Endothelial cell of umbilical vein (primary cell): ENCODE results near the gene KCNQ1OT1. TPM values are rescaled to one million over a fixed set of nuclear protein-coding genes. Genes with fewer than 3 reads are reported as not detected.

Experiments used
- BruUV-seq: library from RNA; stranded (reverse); fragments of 400-500 nt; replicated peaks from 2 replicates; lab custom pipeline; 2021; lab: Mats Ljungman, UMichigan
- CTCF ChIA-PET: fragments of 300-600, 350-600 bp; sonication (Branson Sonifier 250); formaldehyde crosslinking; loops from one replicate; lab custom pipeline; 2021; ENCODE audit warnings: antibody characterized with exemption, inconsistent platforms; lab: Charles Lee
- POLR2A ChIA-PET: fragments of 300-600, 350-600 bp; sonication (Branson Sonifier 250); formaldehyde crosslinking; loops from one replicate; lab custom pipeline; 2021; ENCODE audit warnings: antibody characterized with exemption, inconsistent platforms; lab: Charles Lee
- DNase-seq: peaks from one replicate; pipeline ENCODE4 v3.0.0-alpha.2; 2011; ENCODE audit warnings: low read depth, low spot score
- FAIRE-seq: peaks from 2 replicates; lab custom pipeline; 2011; peaks lifted over from hg19 to GRCh38; lab: Jason Lieb, UNC
- H2AFZ ChIP-seq: 2 replicates; pipeline ENCODE4 v1.6.0; 2012; ENCODE audit warnings: low read depth, low read length, control low read depth, inconsistent platforms
- H3K27ac ChIP-seq: 2 replicates; pipeline ENCODE4 v1.5.1; 2011; ENCODE audit warnings: low read depth, mild to moderate bottlenecking, control low read depth, low read length, moderate library complexity; ENCODE audit not compliant: insufficient read depth
- H3K27me3 ChIP-seq, 2 experiments: 2 replicates each; pipeline versions ENCODE4 v1.6.0 to v1.6.1; 2011; ENCODE audit warnings: low read length in 2 of 2, mixed read lengths in 1 of 2; ENCODE audit not compliant: control insufficient read depth in 2 of 2, insufficient read depth in 2 of 2
- H3K36me3 ChIP-seq, 2 experiments: 2 replicates in 1 of 2; 3 replicates in 1 of 2; pipeline ENCODE4 v1.5.1; 2011; ENCODE audit warnings: low read length in 2 of 2, mild to moderate bottlenecking in 1 of 2, moderate library complexity in 1 of 2; ENCODE audit not compliant: control insufficient read depth in 2 of 2, insufficient read depth in 2 of 2; ENCODE audit errors: extremely low read depth in 1 of 2
- H3K4me1 ChIP-seq: 3 replicates; pipeline ENCODE4 v1.5.1; 2011; ENCODE audit warnings: mild to moderate bottlenecking, low read length; ENCODE audit not compliant: control insufficient read depth, insufficient read depth; ENCODE audit errors: extremely low read depth
- H3K4me2 ChIP-seq: 2 replicates; pipeline ENCODE4 v1.6.1; 2011; ENCODE audit warnings: low read length, control low read depth, mixed read lengths; ENCODE audit not compliant: insufficient read depth
- H3K4me3 ChIP-seq, 3 experiments: fragments of 200-600 bp in 1 of 3; sonication (generic), shearing (Covaris generic) in 1 of 3; replicated peaks in 1 of 3; 2 replicates each; pipeline ENCODE4 v1.5.1; 2011 to 2016; ENCODE audit warnings: control low read depth in 3 of 3, low read length in 3 of 3, mild to moderate bottlenecking in 2 of 3, inconsistent platforms in 1 of 3, low read depth in 1 of 3, moderate library complexity in 1 of 3; ENCODE audit not compliant: insufficient read depth in 1 of 3
- H3K79me2 ChIP-seq: 2 replicates; pipeline ENCODE4 v1.6.0; 2012; ENCODE audit warnings: low read length, inconsistent platforms; ENCODE audit not compliant: control insufficient read depth, insufficient read depth
- H3K9ac ChIP-seq: replicated peaks from 2 replicates; pipeline ENCODE3; 2011; ENCODE audit warnings: low read length, control low read depth; ENCODE audit not compliant: insufficient read depth; ENCODE audit errors: extremely low read depth
- H3K9me1 ChIP-seq: replicated peaks from 3 replicates; pipeline ENCODE4 v1.6.0; 2011; ENCODE audit warnings: mild to moderate bottlenecking, low read length; ENCODE audit not compliant: control insufficient read depth, insufficient read depth; ENCODE audit errors: extremely low read depth
- H3K9me3 ChIP-seq: replicated peaks from 2 replicates; pipeline ENCODE4 v1.5.1; 2012; ENCODE audit warnings: low read length, inconsistent platforms; ENCODE audit not compliant: control insufficient read depth, insufficient read depth
- H4K20me1 ChIP-seq: replicated peaks from 2 replicates; pipeline ENCODE3; 2011; ENCODE audit warnings: mild to moderate bottlenecking, low read length; ENCODE audit not compliant: control insufficient read depth, insufficient read depth; ENCODE audit errors: extremely low read depth
- CTCF ChIP-seq, 2 donors: IDR thresholded peaks; 1 replicate in 1 of 2; 2 replicates in 1 of 2; pipeline ENCODE4 v1.5.1; 2011; ENCODE audit warnings: low read length in 2 of 2, mild to moderate bottlenecking in 2 of 2, moderate library complexity in 2 of 2, control low read depth in 1 of 2, inconsistent platforms in 1 of 2, low read depth in 1 of 2; ENCODE audit not compliant: insufficient read depth in 1 of 2; ENCODE audit errors: extremely low read depth in 1 of 2
- EZH2 ChIP-seq: IDR thresholded peaks from 2 replicates; pipeline ENCODE4 v1.6.1; 2012; ENCODE audit warnings: borderline replicate concordance, low read depth, mild to moderate bottlenecking, moderate library complexity, low read length, inconsistent platforms; ENCODE audit not compliant: severe bottlenecking
- FOS ChIP-seq: IDR thresholded peaks from 2 replicates; pipeline ENCODE4 v1.6.1; 2011; ENCODE audit warnings: mild to moderate bottlenecking, low read length, moderate library complexity, borderline replicate concordance; ENCODE audit not compliant: insufficient read depth
- GATA2 ChIP-seq: IDR thresholded peaks from 2 replicates; pipeline ENCODE4 v1.7.0; 2011; ENCODE audit warnings: low read depth, mild to moderate bottlenecking, moderate library complexity, mixed read lengths, low read length; ENCODE audit not compliant: insufficient read length, insufficient read depth
- JUN ChIP-seq: IDR thresholded peaks from 2 replicates; pipeline ENCODE4 v1.6.1; 2011; ENCODE audit warnings: borderline replicate concordance, low read depth; ENCODE audit not compliant: insufficient read length, insufficient read depth
- MYC ChIP-seq: IDR thresholded peaks from one replicate; pipeline ENCODE4 v1.6.1; 2011; ENCODE audit warnings: mild to moderate bottlenecking, low read depth, low read length
- POLR2A ChIP-seq: IDR thresholded peaks from 2 replicates; pipeline ENCODE4 v1.6.1; 2012; ENCODE audit warnings: low read depth, mild to moderate bottlenecking, control low read depth, low read length
- POLR2AphosphoS5 ChIP-seq: IDR thresholded peaks from 2 replicates; pipeline ENCODE4 v1.6.1; 2012; ENCODE audit warnings: low read depth, mild to moderate bottlenecking, control low read depth, low read length, moderate library complexity; ENCODE audit not compliant: insufficient read depth
- dilution Hi-C: fragments of 300-500 bp; cut with MboI; formaldehyde crosslinking; loops from one replicate; pipeline ENCODE4 v1.15.0; 2019; ENCODE audit warnings: low sequenced_read_pairs; ENCODE audit not compliant: extremely low pct_ligation_motif_present
- intact Hi-C: fragments of 100-400 bp; cut with micrococcal nuclease; formaldehyde crosslinking; loops from one replicate; pipeline ENCODE4 v1.10.0; 2022
- polyA plus RNA-seq, 4 experiments: library from polyadenylated mRNA; depleted of rRNA in 3 of 4; stranded (reverse) in 3 of 4; unstranded in 1 of 4; fragments of >200 nt; gene quantifications; 2 replicates each; pipeline versions ENCODE4 v1.2.1 to v1.2.3, GENCODE V29; 2011 to 2012; ENCODE audit warnings: missing spikeins in 1 of 4
- total RNA-seq: library from RNA; stranded (reverse); gene quantifications from 2 replicates; pipeline ENCODE4 v1.2.3, GENCODE V29; 2021
- TF ChIP-seq, protein P1 (sequence below): IDR thresholded peaks from 2 replicates; pipeline ENCODE4 v1.6.1; 2011; ENCODE audit not compliant: insufficient read depth, insufficient read length

Gene KCNQ1OT1
- total and polyA plus RNA-seq, 2 donors (not counting 3 experiments of a cell fraction or from before 2014, with no cell fraction given): 0.11 to 1.8 TPM

GRCh38 chr11:2673250-2673610 lies 26.6 kb downstream of the KCNQ1OT1 start:
- Histone ChIP-seq H3K27ac (no peak overlapping the region), H3K4me2 (no peak overlapping the region), H3K4me1 (no peaks in the 10 kb centered on the region), H3K9me3 (no peaks in the 10 kb centered on the region), H4K20me1 (no peaks in the 10 kb centered on the region), H3K9me1 (no peaks in the 10 kb centered on the region), H3K79me2 (peaks cover 3% of the 10 kb centered on the region), H3K4me3 (no peak overlapping the region), H3K9ac (no peak overlapping the region), H3K36me3 (no peaks in the 10 kb centered on the region), H2AFZ (no peak overlapping the region), H3K27me3 (no peaks in the 10 kb centered on the region)
- no TSS peak for BruUV-seq
- DNase-seq (no peak), FAIRE-seq (no peak)
- dilution Hi-C loops: no loop called here
- POLR2A ChIA-PET: no interaction called here
- intact Hi-C loops: no loop called here
- CTCF ChIA-PET: no interaction called here
- TF ChIP-seq FOS (no peak), POLR2A (no peak)

- Histone ChIP-seq H3K9me1 (no peaks in the 10 kb centered on the region), H4K20me1 (no peaks in the 10 kb centered on the region), H3K27ac (no peak overlapping the region), H3K4me3 (no peak overlapping the region), H3K4me2 (no peak overlapping the region), H3K4me1 (no peaks in the 10 kb centered on the region), H3K9me3 (no peaks in the 10 kb centered on the region), H3K79me2 (peaks cover 3% of the 10 kb centered on the region), H2AFZ (no peak overlapping the region), H3K27me3 (no peaks in the 10 kb centered on the region), H3K36me3 (no peaks in the 10 kb centered on the region), H3K9ac (no peak overlapping the region)
- FAIRE-seq: no peak
- dilution Hi-C loops (no loop called here), intact Hi-C loops (no loop called here)
- DNase-seq: no peak
- ChIA-PET CTCF (no interaction called here), POLR2A (no interaction called here)
- BruUV-seq: no TSS peak
- TF ChIP-seq POLR2AphosphoS5 (no peak), GATA2 (no peak), POLR2A (no peak), CTCF (IDR thresholded peaks at IDR 0.05; ENCODE audit: extremely low read depth in 1 of 2, insufficient read depth in 1 of 2, low read depth in 1 of 2, low read length in 2 of 2) (no peak), JUN (no peak), EZH2 (no peak), FOS (no peak), MYC (no peak)
- TF ChIP-seq, protein P1, sequence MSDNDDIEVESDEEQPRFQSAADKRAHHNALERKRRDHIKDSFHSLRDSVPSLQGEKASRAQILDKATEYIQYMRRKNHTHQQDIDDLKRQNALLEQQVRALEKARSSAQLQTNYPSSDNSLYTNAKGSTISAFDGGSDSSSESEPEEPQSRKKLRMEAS: no peak
These were observed 27.1 kb downstream of the KCNQ1OT1 start for GRCh38 chr11:2672553-2673249.
